DND-41 (cell line): ENCODE data around the gene MLXIPL.
"Not testable (repeated sequence)": the region's sequence is repeated elsewhere in the genome, so short reads cannot be mapped to it uniquely, and the experiment has no call there.

Source experiments
- ATAC-seq: fragments of 200-7000 bp; cut with Tn5 transposase; 3 replicates; pipeline ENCODE4 v1.9.1; 2021; ENCODE audit warnings: low read depth; ENCODE audit not compliant: insufficient read depth
- DNase-seq: peaks from one replicate; pipeline ENCODE4 v3.0.0-alpha.2; 2020
- H2AFZ ChIP-seq: 2 replicates; pipeline ENCODE4 v1.6.0; 2012; ENCODE audit warnings: low read depth, low read length
- H3K27ac ChIP-seq: 2 replicates; pipeline ENCODE4 v1.5.1; 2012; ENCODE audit warnings: low read length, inconsistent platforms
- H3K27me3 ChIP-seq: fragments of 200-600 bp; sonication (generic); 2 replicates; pipeline ENCODE4 v1.6.0; 2012; ENCODE audit warnings: low read length, mild to moderate bottlenecking, inconsistent platforms; ENCODE audit not compliant: insufficient read depth, poor library complexity
- H3K36me3 ChIP-seq: 2 replicates; pipeline ENCODE4 v1.5.1; 2012; ENCODE audit warnings: low read length, inconsistent platforms; ENCODE audit not compliant: insufficient read depth
- H3K4me1 ChIP-seq: 2 replicates; pipeline ENCODE4 v1.5.1; 2012; ENCODE audit warnings: mild to moderate bottlenecking, low read length; ENCODE audit not compliant: insufficient read depth
- H3K4me2 ChIP-seq: 2 replicates; pipeline ENCODE4 v1.6.0; 2012; ENCODE audit warnings: mild to moderate bottlenecking, moderate library complexity, low read length, inconsistent platforms; ENCODE audit not compliant: insufficient read depth
- H3K4me3 ChIP-seq, 2 experiments: fragments of 200-600 bp in 1 of 2; shearing (Covaris generic) in 1 of 2; 2 replicates each; pipeline ENCODE4 v1.5.1; 2012 to 2016; ENCODE audit warnings: inconsistent platforms in 2 of 2, low read length in 2 of 2, mild to moderate bottlenecking in 2 of 2, low read depth in 1 of 2, moderate library complexity in 1 of 2
- H3K79me2 ChIP-seq: 2 replicates; pipeline ENCODE4 v1.6.0; 2012; ENCODE audit warnings: low read length, inconsistent platforms; ENCODE audit not compliant: insufficient read depth
- H3K9ac ChIP-seq: 2 replicates; pipeline ENCODE4 v1.6.0; 2012; ENCODE audit warnings: low read depth, mild to moderate bottlenecking, inconsistent platforms, low read length, moderate library complexity
- H3K9me3 ChIP-seq: 2 replicates; pipeline ENCODE4 v1.5.1; 2012; ENCODE audit warnings: low read length, moderate library complexity, mild to moderate bottlenecking, inconsistent platforms; ENCODE audit not compliant: insufficient read depth, severe bottlenecking
- H4K20me1 ChIP-seq: 2 replicates; pipeline ENCODE4 v1.6.0; 2012; ENCODE audit warnings: low read length; ENCODE audit not compliant: insufficient read depth
- EZH2 ChIP-seq: IDR thresholded peaks from 3 replicates; pipeline ENCODE4 v1.6.1; 2012; ENCODE audit warnings: borderline replicate concordance, low read depth, mild to moderate bottlenecking, moderate library complexity, low read length, inconsistent platforms; ENCODE audit not compliant: severe bottlenecking
- TF ChIP-seq, protein P1 (sequence below): IDR thresholded peaks from 2 replicates; pipeline ENCODE4 v1.5.1; 2012; ENCODE audit warnings: borderline replicate concordance, low read length, moderate library complexity, mild to moderate bottlenecking; ENCODE audit not compliant: poor library complexity, severe bottlenecking; ENCODE audit errors: extremely low read depth

Gene MLXIPL

DNA sequence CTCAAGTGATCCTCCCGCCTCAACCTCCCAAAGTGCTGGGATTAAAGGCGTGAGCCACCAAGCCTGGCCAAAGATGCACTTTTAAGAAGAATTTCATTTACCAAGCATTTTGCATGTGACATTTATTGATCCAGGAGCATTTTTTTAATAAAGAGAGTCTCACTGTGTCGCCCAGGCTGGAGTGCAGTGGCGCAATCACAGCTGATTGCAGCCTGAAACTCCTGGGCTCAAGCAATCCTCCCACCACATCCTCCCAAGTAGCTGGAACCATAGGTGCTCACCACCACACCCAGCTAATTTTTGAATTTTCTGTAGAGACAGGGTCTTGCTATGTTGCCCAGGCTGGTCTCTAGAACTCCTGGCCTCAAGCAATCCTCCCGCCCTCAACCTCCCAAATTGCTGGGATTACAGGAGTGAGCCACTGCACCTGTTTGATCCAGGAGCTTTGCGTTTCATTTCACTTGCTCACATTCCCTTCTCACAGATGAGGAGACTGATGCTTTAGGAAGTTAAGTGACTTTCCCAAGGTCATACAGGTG is 41.6 kb downstream of the MLXIPL start:
- H2AFZ ChIP-seq = no peak overlapping the region
- peaks cover 11% of the 10 kb centered on the region for H3K4me1 ChIP-seq
- ATAC-seq = no peak
- H3K79me2 ChIP-seq = peaks cover 6% of the 10 kb centered on the region
- no peak overlapping the region for H3K4me3 ChIP-seq
- no peak for DNase-seq
- H3K9ac ChIP-seq = no peak overlapping the region
- TF ChIP-seq EZH2 = no peak
- TF ChIP-seq, protein P1, sequence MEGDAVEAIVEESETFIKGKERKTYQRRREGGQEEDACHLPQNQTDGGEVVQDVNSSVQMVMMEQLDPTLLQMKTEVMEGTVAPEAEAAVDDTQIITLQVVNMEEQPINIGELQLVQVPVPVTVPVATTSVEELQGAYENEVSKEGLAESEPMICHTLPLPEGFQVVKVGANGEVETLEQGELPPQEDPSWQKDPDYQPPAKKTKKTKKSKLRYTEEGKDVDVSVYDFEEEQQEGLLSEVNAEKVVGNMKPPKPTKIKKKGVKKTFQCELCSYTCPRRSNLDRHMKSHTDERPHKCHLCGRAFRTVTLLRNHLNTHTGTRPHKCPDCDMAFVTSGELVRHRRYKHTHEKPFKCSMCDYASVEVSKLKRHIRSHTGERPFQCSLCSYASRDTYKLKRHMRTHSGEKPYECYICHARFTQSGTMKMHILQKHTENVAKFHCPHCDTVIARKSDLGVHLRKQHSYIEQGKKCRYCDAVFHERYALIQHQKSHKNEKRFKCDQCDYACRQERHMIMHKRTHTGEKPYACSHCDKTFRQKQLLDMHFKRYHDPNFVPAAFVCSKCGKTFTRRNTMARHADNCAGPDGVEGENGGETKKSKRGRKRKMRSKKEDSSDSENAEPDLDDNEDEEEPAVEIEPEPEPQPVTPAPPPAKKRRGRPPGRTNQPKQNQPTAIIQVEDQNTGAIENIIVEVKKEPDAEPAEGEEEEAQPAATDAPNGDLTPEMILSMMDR = no peak
- H3K27me3 ChIP-seq = no peaks in the 10 kb centered on the region
- H3K4me2 ChIP-seq = no peak overlapping the region
- H3K36me3 ChIP-seq = peaks cover 5% of the 10 kb centered on the region; the same call in 1 of the 2 replicates
- H3K9me3 ChIP-seq = no peaks in the 10 kb centered on the region
- 0 out of 2 replicates have a peak, but pooled peaks cover 2% of the 10 kb centered on the region for H4K20me1 ChIP-seq
- no peak overlapping the region for H3K27ac ChIP-seq

DNA sequence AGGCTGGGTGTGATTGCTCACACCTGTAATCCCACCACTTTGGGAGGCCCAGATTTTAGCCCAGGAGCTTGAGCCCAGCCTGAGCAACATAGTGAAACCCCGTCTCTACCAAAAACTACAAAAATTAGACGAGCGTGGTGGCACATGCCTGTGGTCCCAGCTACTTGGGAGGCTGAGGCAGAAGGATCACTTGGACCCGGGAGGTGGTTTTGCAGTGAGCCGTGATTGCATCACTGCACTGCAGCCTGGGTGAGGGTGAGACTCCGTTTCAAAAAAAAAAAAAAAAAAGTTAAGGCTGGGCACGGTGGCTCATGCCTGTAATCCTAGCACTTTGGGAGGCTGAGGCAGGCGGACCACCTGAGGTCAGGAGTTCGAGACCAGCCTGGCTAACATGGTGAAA is 43.3 kb downstream of the MLXIPL start:
- H3K27ac ChIP-seq, H3K27me3 ChIP-seq, DNase-seq, H3K36me3 ChIP-seq, H4K20me1 ChIP-seq, ATAC-seq, H3K9ac ChIP-seq, H2AFZ ChIP-seq, H3K4me2 ChIP-seq, H3K9me3 ChIP-seq, H3K4me3 ChIP-seq: not testable (repeated sequence)
- peaks cover 28% of the 10 kb centered on the region for H3K4me1 ChIP-seq
- peaks cover 22% of the 10 kb centered on the region for H3K79me2 ChIP-seq

DNA sequence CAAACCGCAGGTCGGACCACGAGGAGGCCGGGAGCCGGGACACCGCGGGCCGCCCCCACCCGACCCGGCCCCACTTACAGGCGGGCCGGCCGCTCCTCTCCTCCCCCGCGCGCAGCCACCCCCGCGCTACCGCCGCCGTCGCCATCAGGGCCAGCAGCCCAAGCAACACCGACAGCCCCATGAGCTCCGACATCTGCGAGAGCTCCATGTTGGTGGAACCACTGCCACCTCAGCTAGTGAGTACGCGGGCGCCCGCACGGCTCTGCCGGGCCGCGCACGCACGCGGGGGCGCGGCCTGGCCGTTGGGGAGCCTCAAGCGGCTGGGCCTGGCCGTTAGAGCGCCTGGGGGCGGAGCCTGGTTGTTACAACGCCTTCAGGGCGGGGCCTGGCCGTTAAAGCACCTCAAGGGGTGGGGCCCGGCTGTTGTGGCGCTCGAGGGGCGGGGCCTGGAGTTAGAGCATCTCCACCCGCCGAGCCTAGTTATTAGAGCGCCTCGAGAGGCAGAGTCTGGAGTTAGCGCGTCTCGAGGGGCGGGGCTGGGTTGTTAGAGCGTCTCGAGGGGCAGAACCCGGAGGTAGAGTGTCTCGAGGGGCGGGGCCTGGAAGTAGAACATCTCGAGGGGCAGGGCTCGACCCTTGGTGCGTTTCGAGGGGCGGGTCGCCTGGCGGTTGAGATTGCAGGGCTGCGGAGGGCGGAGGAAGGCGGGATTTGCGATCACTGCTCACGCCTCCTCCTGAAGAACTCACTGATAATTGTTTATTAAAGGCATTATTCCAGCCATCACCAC is 45.8 kb downstream of the MLXIPL start, which contains the start of gene TBL2:
TSS of gene TBL2 (minus strand) at position 238 of the 787 bp plus-strand sequence. CDS start at position 208, 30 bp downstream.
- H3K9me3 ChIP-seq = no peaks in the 10 kb centered on the region
- H3K36me3 ChIP-seq = peaks cover 20% of the 10 kb centered on the region
- peak within 1 kb of the TSS; percentile 97 for H3K4me3 ChIP-seq
- peak; percentile 90 for ATAC-seq
- peaks cover 8% of the 10 kb centered on the region; the same call in 1 of the 2 replicates for H4K20me1 ChIP-seq
- H3K4me1 ChIP-seq = peaks cover 28% of the 10 kb centered on the region
- H3K27ac ChIP-seq = peak within 1 kb of the TSS; percentile 95
- no peak for TF ChIP-seq EZH2
- TF ChIP-seq, protein P1 = peak; percentile 57
- peak within 1 kb of the TSS; percentile 95 for H3K9ac ChIP-seq
- H3K4me2 ChIP-seq = peak within 1 kb of the TSS; percentile 99
- H2AFZ ChIP-seq = peak within 1 kb of the TSS; percentile 95
- no peaks in the 10 kb centered on the region for H3K27me3 ChIP-seq
- peak; percentile 99 for DNase-seq
- peaks cover 39% of the 10 kb centered on the region for H3K79me2 ChIP-seq
